Calu3 (cell line): ENCODE data around the gene COG1. TPM values are rescaled to one million over a fixed set of nuclear protein-coding genes. Genes with fewer than 3 reads are reported as not detected.
"Not testable (repeated sequence)": the region's sequence is repeated elsewhere in the genome, so short reads cannot be mapped to it uniquely, and the experiment has no call there.

Source experiments
- Bru-seq: library from RNA; stranded (reverse); fragments of 400-500 nt; gene quantifications from one replicate; lab custom pipeline; 2021; lab: Mats Ljungman, UMichigan
- BruChase-seq, 2 experiments: library from RNA; stranded (reverse); fragments of 400-500 nt; gene quantifications; one replicate each; lab custom pipeline; 2021; lab: Mats Ljungman, UMichigan
- BruUV-seq: library from RNA; stranded (reverse); fragments of 400-500 nt; replicated peaks from 2 replicates; lab custom pipeline; 2021; lab: Mats Ljungman, UMichigan
- CTCF ChIA-PET: fragments of 300-600 bp; sonication (Branson Sonifier 250); formaldehyde crosslinking; loops from one replicate; lab custom pipeline; 2022; ENCODE audit warnings: antibody characterized with exemption; lab: Charles Lee
- DNase-seq: peaks from one replicate; pipeline ENCODE4 v3.0.0; 2022
- H3K27ac Mint-ChIP-seq: one replicate; pipeline ENCODE4 v1.8.0; 2022; ENCODE audit warnings: mixed read lengths; ENCODE audit not compliant: unreplicated experiment
- H3K27me3 Mint-ChIP-seq: one replicate; pipeline ENCODE4 v1.8.0; 2022; ENCODE audit warnings: mixed read lengths; ENCODE audit not compliant: unreplicated experiment
- H3K36me3 Mint-ChIP-seq: one replicate; pipeline ENCODE4 v1.8.0; 2022; ENCODE audit warnings: mild to moderate bottlenecking, moderate library complexity, mixed read lengths; ENCODE audit not compliant: insufficient read depth, unreplicated experiment
- H3K4me1 Mint-ChIP-seq: one replicate; pipeline ENCODE4 v1.8.0; 2022; ENCODE audit warnings: mild to moderate bottlenecking, low read depth, mixed read lengths; ENCODE audit not compliant: unreplicated experiment
- H3K4me3 Mint-ChIP-seq: one replicate; pipeline ENCODE4 v1.8.0; 2022; ENCODE audit warnings: mild to moderate bottlenecking, low read depth, moderate library complexity, mixed read lengths; ENCODE audit not compliant: unreplicated experiment
- H3K9me3 Mint-ChIP-seq: one replicate; pipeline ENCODE4 v1.8.0; 2022; ENCODE audit warnings: low read depth, mixed read lengths; ENCODE audit not compliant: unreplicated experiment
- CTCF ChIP-seq: fragments of 200-600 bp; IDR thresholded peaks from one replicate; pipeline ENCODE4 v1.8.0; 2022; ENCODE audit warnings: antibody characterized with exemption; ENCODE audit not compliant: unreplicated experiment
- intact Hi-C: fragments of 100-400 bp; cut with micrococcal nuclease; formaldehyde crosslinking; loops from one replicate; pipeline ENCODE4 v1.10.0; 2022; ENCODE audit not compliant: unreplicated experiment
- long read RNA-seq: library from polyadenylated mRNA; stranded (forward); transcript quantifications from one replicate; pipeline ENCODE4 v2.0.0, GENCODE V29; 2022
- total RNA-seq: library from RNA; stranded (reverse); gene quantifications from 2 replicates; pipeline ENCODE4 v1.2.3, GENCODE V29; 2022

The COG1 gene
- 36.1 and 37.7 TPM in 2 replicates for total RNA-seq
- Bru-seq, nascent RNA: percentile 74 among the genes with signal in this experiment
- BruChase-seq, experiment 1, labeled RNA remaining after a 6-hour chase: percentile 73 among the genes with signal in this experiment
- percentile 69 among the genes with signal in this experiment for BruChase-seq, experiment 2, labeled RNA remaining after a 2-hour chase
- long read RNA-seq, transcript COG1-201 (14 exons, 3,079 nt): major isoform, 34 of 47 reads
- long read RNA-seq, partial matches to known transcripts: 3 of 47 reads
- long read RNA-seq, other reads (novel, unspliced or antisense): 10 of 47 reads

GRCh38 chr17:73192894-73193701 is at the start of gene COG1:
Gene COG1, plus strand, starts transcription at chr17:73193055. Its CDS starts 15 bp downstream, at chr17:73193070.
- peak; percentile 82 for DNase-seq
- CTCF ChIA-PET: interaction anchor here (0.8 kb wide), 1 partner anchor 466 kb away, joined by 3 read pairs; no protein-coding TSS in a partner anchor
- intact Hi-C loops: no loop called here
- peaks cover 7% of the 10 kb centered on the region for H3K4me1 Mint-ChIP-seq
- H3K4me3 Mint-ChIP-seq: peak within 1 kb of the TSS; percentile 98
- H3K9me3 Mint-ChIP-seq: no peaks in the 10 kb centered on the region
- no peak for TF ChIP-seq CTCF
- BruUV-seq: no TSS peak
- peaks cover 54% of the 10 kb centered on the region for H3K36me3 Mint-ChIP-seq
- H3K27ac Mint-ChIP-seq: peak within 1 kb of the TSS; percentile 91
- no peaks in the 10 kb centered on the region for H3K27me3 Mint-ChIP-seq

- CTCF ChIA-PET: interaction anchor here (0.6 to 0.7 kb wide), 2 partner anchors 11 to 1110 kb away, joined by 3 to 7 read pairs; no protein-coding TSS in a partner anchor
- H3K9me3 Mint-ChIP-seq, H3K4me1 Mint-ChIP-seq, DNase-seq, H3K36me3 Mint-ChIP-seq, H3K4me3 Mint-ChIP-seq, H3K27ac Mint-ChIP-seq, intact Hi-C loops, BruUV-seq: not testable (repeated sequence)
- peaks cover 32% of the 10 kb centered on the region for H3K27me3 Mint-ChIP-seq
These were observed 48.6 kb upstream of the COG1 start for GRCh38 chr17:73144209-73144608.

- CTCF ChIA-PET: no interaction called here
- Mint-ChIP-seq H3K27ac (no peak overlapping the region), H3K36me3 (peaks cover 3% of the 10 kb centered on the region), H3K4me3 (no peak overlapping the region), H3K27me3 (peaks cover 33% of the 10 kb centered on the region), H3K9me3 (peaks cover 7% of the 10 kb centered on the region), H3K4me1 (peaks cover 5% of the 10 kb centered on the region)
- no peak for DNase-seq
- no TSS peak for BruUV-seq
- intact Hi-C loops: no loop called here
- TF ChIP-seq CTCF: no peak
These were observed 47.2 kb upstream of the COG1 start for GRCh38 chr17:73145641-73146040.

GRCh38 chr17:73147791-73148190 is 45.1 kb upstream of the COG1 start:
- BruUV-seq, H3K9me3 Mint-ChIP-seq, intact Hi-C loops, CTCF ChIA-PET, H3K36me3 Mint-ChIP-seq, H3K27ac Mint-ChIP-seq, DNase-seq, H3K4me3 Mint-ChIP-seq: not testable (repeated sequence)
- Mint-ChIP-seq H3K27me3 (peaks cover 35% of the 10 kb centered on the region), H3K4me1 (peaks cover 27% of the 10 kb centered on the region)

- Mint-ChIP-seq H3K36me3 (peaks cover 6% of the 10 kb centered on the region), H3K4me1 (peaks cover 27% of the 10 kb centered on the region), H3K9me3 (peaks cover 7% of the 10 kb centered on the region), H3K4me3 (no peak overlapping the region), H3K27ac (no peak overlapping the region), H3K27me3 (peaks cover 35% of the 10 kb centered on the region)
- DNase-seq: no peak
- BruUV-seq: no TSS peak
- intact Hi-C loops: no loop called here
- CTCF ChIA-PET: no interaction called here
- TF ChIP-seq CTCF: no peak
These were observed 44.1 kb upstream of the COG1 start for GRCh38 chr17:73148540-73149334.

- BruUV-seq, H3K36me3 Mint-ChIP-seq, DNase-seq, intact Hi-C loops, H3K9me3 Mint-ChIP-seq: not testable (repeated sequence)
- H3K27me3 Mint-ChIP-seq: peaks cover 35% of the 10 kb centered on the region
- H3K27ac Mint-ChIP-seq: peak overlapping the region; percentile 15
- CTCF ChIA-PET: interaction anchor here (0.6 kb wide), 2 partner anchors 424 to 646 kb away, joined by 3 read pairs; no protein-coding TSS in a partner anchor
- H3K4me3 Mint-ChIP-seq: peak overlapping the region; percentile 18
- peaks cover 29% of the 10 kb centered on the region for H3K4me1 Mint-ChIP-seq
These were observed 42.1 kb upstream of the COG1 start for GRCh38 chr17:73150622-73151300.
